GM12878 (cell line): ENCODE results near the gene SEMA7A. TPM values are rescaled to one million over a fixed set of nuclear protein-coding genes. Genes with fewer than 3 reads are reported as not detected.
A peak's percentile ranks its signal among the peaks of the same experiment; 100 is the strongest.

Experiments used
- BACH1 ChIP-seq: fragments of 450-650 bp; IDR thresholded peaks from 2 replicates; pipeline ENCODE4 v1.6.1; 2017; ENCODE audit warnings: mild to moderate bottlenecking, borderline replicate concordance
- BHLHE40 ChIP-seq, 2 experiments: fragments of 450-650 bp in 1 of 2; IDR thresholded peaks; 2 replicates each; pipeline ENCODE4 v1.6.1; 2011 to 2017; ENCODE audit warnings: low read depth in 2 of 2, borderline replicate concordance in 1 of 2, improper control_type of control experiment in 1 of 2, low read length in 1 of 2, mild to moderate bottlenecking in 1 of 2
- CEBPZ ChIP-seq: fragments of 150-350 bp; IDR thresholded peaks from 2 replicates; pipeline ENCODE4 v1.6.1; 2016; ENCODE audit warnings: low read depth, low read length
- E4F1 ChIP-seq: fragments of 450-650 bp; IDR thresholded peaks from 2 replicates; pipeline ENCODE4 v1.6.1; 2018; ENCODE audit warnings: borderline replicate concordance, mild to moderate bottlenecking; ENCODE audit not compliant: partially characterized antibody
- IRF5 ChIP-seq: fragments of 450-650 bp; IDR thresholded peaks from 2 replicates; pipeline ENCODE4 v1.6.1; 2017; ENCODE audit warnings: borderline replicate concordance
- MYB ChIP-seq: fragments of 150-350 bp; IDR thresholded peaks from 2 replicates; pipeline ENCODE4 v1.6.1; 2014; ENCODE audit warnings: mild to moderate bottlenecking, low read depth, low read length, borderline replicate concordance
- NRF1 ChIP-seq: conservative IDR thresholded peaks from 2 replicates; pipeline ENCODE4 v1.6.1; 2011; ENCODE audit warnings: mild to moderate bottlenecking, low read depth, low read length, improper control_type of control experiment
- RAD51 ChIP-seq: fragments of 450-650 bp; IDR thresholded peaks from 2 replicates; pipeline ENCODE4 v1.6.1; 2016; ENCODE audit warnings: moderate library complexity, mild to moderate bottlenecking, inconsistent platforms
- REST ChIP-seq: IDR thresholded peaks from 2 replicates; pipeline ENCODE4 v1.6.1; 2012; ENCODE audit warnings: mild to moderate bottlenecking, low read depth, low read length
- SUPT20H ChIP-seq: IDR thresholded peaks from 2 replicates; pipeline ENCODE4 v1.6.1; 2011; ENCODE audit warnings: low read depth, mild to moderate bottlenecking, low read length, moderate library complexity, borderline replicate concordance; ENCODE audit not compliant: control insufficient read depth
- TBL1XR1 ChIP-seq: IDR thresholded peaks from 2 replicates; pipeline ENCODE4 v1.6.1; 2012; ENCODE audit warnings: low read depth, low read length, improper control_type of control experiment
- YBX1 ChIP-seq: fragments of 450-650 bp; IDR thresholded peaks from 2 replicates; pipeline ENCODE4 v1.6.1; 2016; ENCODE audit warnings: antibody characterized with exemption
- ZBTB33 ChIP-seq: fragments of 450-650 bp; IDR thresholded peaks from 2 replicates; pipeline ENCODE4 v1.6.1; 2017; ENCODE audit warnings: mild to moderate bottlenecking
- ZNF384 ChIP-seq: IDR thresholded peaks from 2 replicates; pipeline ENCODE4 v1.6.1; 2012; ENCODE audit warnings: low read depth, mild to moderate bottlenecking, low read length, improper control_type of control experiment, borderline replicate concordance
- polyA plus RNA-seq, 11 experiments: library from polyadenylated mRNA; depleted of rRNA in 4 of 11; unstranded in 6 of 11; stranded (reverse) in 5 of 11; fragments of >200 nt; fragmentation: Nextera tagmentation in 4 of 11; fragmentation: Illumina TruSeq in 1 of 11; extraction: Ambion mirVana in 4 of 11; extraction: Trizol in 1 of 11; gene quantifications; 1 replicate in 1 of 11; 2 replicates in 10 of 11; pipeline versions ENCODE4 v1.2.1 to v1.2.3, GENCODE V29; 2011 to 2016; ENCODE audit warnings: inconsistent platforms in 2 of 11, missing spikeins in 2 of 11, low read depth in 1 of 11
- total RNA-seq, 4 experiments: library from RNA; depleted of rRNA in 3 of 4; stranded (reverse); fragments of >200 nt in 3 of 4; fragmentation: Illumina TruSeq in 1 of 4; extraction: Trizol in 1 of 4; gene quantifications; 2 replicates each; pipeline versions ENCODE4 v1.2.1 to v1.2.3, GENCODE V29; 2013 to 2021

SEMA7A gene
- total and polyA plus RNA-seq, 10 of the 15 experiments (the other 5 are each of a cell fraction or from before 2014, with no cell fraction given) = 0.08 to 112 (median 53.5) TPM

GRCh38 chr15:74460871-74461846, 27.4 kb upstream of the SEMA7A start, which contains the start of gene UBL7 (continued):
- TF ChIP-seq IRF5 (no peak), E4F1 (peak; percentile 83), SUPT20H (no peak), YBX1 (no peak), RAD51 (no peak), NRF1 (0 out of 2 replicates have a peak, but pooled peaks have one; percentile 14), MYB (no peak), BACH1 (0 out of 2 replicates have a peak, but pooled peaks have one; percentile 27), TBL1XR1 (no peak), ZBTB33 (no peak), BHLHE40 (IDR thresholded peaks at IDR 0.05; ENCODE audit: borderline replicate concordance in 1 of 2, low read depth in 2 of 2, low read length in 1 of 2) (peak in 1 of 2 experiments; percentile 18; a peak in 1 of 4 replicates), ZNF384 (no peak), CEBPZ (no peak), REST (no peak)
